Liver (tissue), 9 donors: ENCODE data around the gene COG7. TPM values are rescaled to one million over a fixed set of nuclear protein-coding genes. Genes with fewer than 3 reads are reported as not detected.

Experiments used
- DNase-seq: peaks from one replicate; pipeline ENCODE4 v3.0.0-alpha.2; 2017; ENCODE audit warnings: low spot score
- H3K27ac ChIP-seq, 2 donors: one replicate each; pipeline ENCODE4 v1.7.0; 2013; ENCODE audit warnings: inconsistent platforms in 2 of 2, low read length in 2 of 2, control low read depth in 1 of 2, low read depth in 1 of 2, mild to moderate bottlenecking in 1 of 2
- H3K27me3 ChIP-seq, 4 donors: one replicate each; pipeline versions ENCODE4 v1.6.1 to v1.7.0; 2013; ENCODE audit warnings: low read length in 3 of 4, inconsistent platforms in 1 of 4, mild to moderate bottlenecking in 1 of 4, moderate library complexity in 1 of 4; ENCODE audit not compliant: control insufficient read depth in 4 of 4, insufficient read depth in 4 of 4
- H3K36me3 ChIP-seq, 4 donors: one replicate each; pipeline versions ENCODE4 v1.6.1 to v1.7.0; 2013; ENCODE audit warnings: low read length in 3 of 4, mild to moderate bottlenecking in 3 of 4, low read depth in 1 of 4, moderate library complexity in 1 of 4; ENCODE audit not compliant: control insufficient read depth in 4 of 4, insufficient read depth in 3 of 4
- H3K4me1 ChIP-seq, 4 donors: one replicate each; pipeline versions ENCODE4 v1.6.1 to v1.7.0; 2013; ENCODE audit warnings: low read length in 3 of 4, mild to moderate bottlenecking in 3 of 4, moderate library complexity in 1 of 4; ENCODE audit not compliant: control insufficient read depth in 4 of 4, insufficient read depth in 4 of 4
- H3K4me3 ChIP-seq, 3 donors: one replicate each; pipeline versions ENCODE4 v1.6.1 to v1.7.0; 2013; ENCODE audit warnings: low read length in 3 of 3, control low read depth in 1 of 3, low read depth in 1 of 3, mild to moderate bottlenecking in 1 of 3
- H3K9ac ChIP-seq, 2 donors: one replicate each; pipeline ENCODE4 v1.7.0; 2013; ENCODE audit warnings: low read length in 2 of 2, mild to moderate bottlenecking in 2 of 2, moderate library complexity in 2 of 2, control low read depth in 1 of 2, low read depth in 1 of 2
- H3K9me3 ChIP-seq, 4 donors: one replicate each; pipeline versions ENCODE4 v1.6.1 to v1.7.0; 2013; ENCODE audit warnings: low read length in 3 of 4; ENCODE audit not compliant: control insufficient read depth in 4 of 4
- EGR1 ChIP-seq, 2 donors: IDR thresholded peaks; 2 replicates each; pipeline ENCODE4 v1.6.1; 2016 to 2018; ENCODE audit warnings: antibody characterized with exemption in 2 of 2, low read depth in 2 of 2
- FOXA1 ChIP-seq: IDR thresholded peaks from 2 replicates; pipeline ENCODE4 v1.6.1; 2016; ENCODE audit warnings: antibody characterized with exemption
- FOXA2 ChIP-seq: IDR thresholded peaks from 2 replicates; pipeline ENCODE4 v1.6.1; 2016; ENCODE audit warnings: antibody characterized with exemption
- HNF4A ChIP-seq, 2 donors: conservative IDR thresholded peaks; 2 replicates each; pipeline ENCODE4 v1.6.1; 2016; ENCODE audit warnings: antibody characterized with exemption in 2 of 2, mild to moderate bottlenecking in 2 of 2
- HNF4G ChIP-seq: IDR thresholded peaks from 2 replicates; pipeline ENCODE4 v1.6.1; 2016; ENCODE audit warnings: antibody characterized with exemption
- JUND ChIP-seq, 2 donors: IDR thresholded peaks; 2 replicates each; pipeline ENCODE4 v1.6.1; 2016; ENCODE audit warnings: antibody characterized with exemption in 2 of 2
- NR2F2 ChIP-seq: IDR thresholded peaks from 2 replicates; pipeline ENCODE4 v1.6.1; 2016; ENCODE audit warnings: antibody characterized with exemption
- RAD21 ChIP-seq, 2 donors: IDR thresholded peaks; 2 replicates each; pipeline ENCODE4 v1.6.1; 2016; ENCODE audit warnings: antibody characterized with exemption in 2 of 2, mild to moderate bottlenecking in 2 of 2
- TAF1 ChIP-seq: conservative IDR thresholded peaks from 2 replicates; pipeline ENCODE4 v1.6.1; 2016; ENCODE audit warnings: antibody characterized with exemption, mild to moderate bottlenecking
- WGBS: extraction: QIAGEN DNeasy Blood & Tissue Kit; methylation state at CpG from one replicate; pipeline ENCODE4 v1.1.7; 2013; 5-methylcytosine and 5-hydroxymethylcytosine counted together
- polyA plus RNA-seq, 2 donors: library from polyadenylated mRNA; stranded (reverse) in 1 of 2; unstranded in 1 of 2; fragments of 200-250 nt in 1 of 2; fragments of >200 nt in 1 of 2; fragmentation: Nextera tagmentation in 1 of 2; extraction: Ambion mirVana in 1 of 2; gene quantifications; one replicate each; pipeline versions ENCODE4 v1.2.1 to v1.2.3, GENCODE V29; 2013 to 2015
- total RNA-seq, 2 donors: library from RNA; depleted of rRNA; stranded (reverse); fragments of >200 nt; gene quantifications; one replicate each; pipeline ENCODE4 v1.2.3, GENCODE V29; 2014
- TF ChIP-seq, protein P1 (sequence below): IDR thresholded peaks from 2 replicates; pipeline ENCODE4 v1.6.1; 2016; ENCODE audit warnings: antibody characterized with exemption, mild to moderate bottlenecking
- TF ChIP-seq, protein P2 (sequence below): IDR thresholded peaks from 2 replicates; pipeline ENCODE4 v1.6.1; 2016; ENCODE audit warnings: antibody characterized with exemption
- TF ChIP-seq, protein P3 (sequence below): fragments of 150-350 bp; IDR thresholded peaks from 2 replicates; pipeline ENCODE4 v1.5.1; 2017; ENCODE audit warnings: improper control_type of control experiment, low read depth, low read length; ENCODE audit not compliant: missing input control
- TF ChIP-seq, protein P4 (sequence below): IDR thresholded peaks from 2 replicates; pipeline ENCODE4 v1.6.1; 2016; ENCODE audit warnings: antibody characterized with exemption
- TF ChIP-seq, protein P5 (sequence below): IDR thresholded peaks from 2 replicates; pipeline ENCODE4 v1.6.1; 2016; ENCODE audit warnings: antibody characterized with exemption
- donor health status: healthy.
- donor health status: healthy.
- donor health status: healthy.
- donor health status: healthy.
- donor health status: healthy.

COG7 gene
- total and polyA plus RNA-seq, 4 donors, result 5.1 to 11.4 (median 6.6) TPM

DNA sequence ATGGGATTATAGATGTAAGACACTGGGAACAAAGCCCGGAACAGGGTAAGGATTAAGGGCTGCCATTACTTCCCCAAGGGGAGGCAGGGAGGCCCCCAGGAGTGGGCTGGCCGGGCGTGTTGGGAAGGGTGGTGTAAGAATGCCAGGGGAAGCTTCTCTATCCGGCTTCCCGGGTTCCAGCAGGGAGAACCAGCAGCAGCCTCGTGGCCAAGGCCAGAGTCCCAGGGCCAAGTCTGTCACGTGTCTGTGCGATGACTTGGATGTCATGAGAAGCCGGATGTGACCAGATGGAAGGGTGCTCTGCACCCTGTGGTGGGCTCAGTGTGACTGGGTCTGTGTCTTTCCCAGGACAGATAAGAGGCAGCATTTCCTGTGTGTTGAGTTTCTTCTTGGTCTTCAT is 98.7 kb downstream of the COG7 start:
- Histone ChIP-seq H3K4me1 (no peaks in the 10 kb centered on the region), H3K4me3 (no peak overlapping the region), H3K36me3 (no peaks in the 10 kb centered on the region), H3K27me3 (peaks cover 0 to 2% (median 0%) of the 10 kb centered on the region in 4 donors), H3K27ac (no peak overlapping the region), H3K9me3 (no peaks in the 10 kb centered on the region), H3K9ac (no peak overlapping the region)
- TF ChIP-seq FOXA2 (no peak), HNF4G (no peak)
- WGBS, result 83% methylated on average over 9 of the region's 9 CpGs
- DNase-seq, result no peak

DNA sequence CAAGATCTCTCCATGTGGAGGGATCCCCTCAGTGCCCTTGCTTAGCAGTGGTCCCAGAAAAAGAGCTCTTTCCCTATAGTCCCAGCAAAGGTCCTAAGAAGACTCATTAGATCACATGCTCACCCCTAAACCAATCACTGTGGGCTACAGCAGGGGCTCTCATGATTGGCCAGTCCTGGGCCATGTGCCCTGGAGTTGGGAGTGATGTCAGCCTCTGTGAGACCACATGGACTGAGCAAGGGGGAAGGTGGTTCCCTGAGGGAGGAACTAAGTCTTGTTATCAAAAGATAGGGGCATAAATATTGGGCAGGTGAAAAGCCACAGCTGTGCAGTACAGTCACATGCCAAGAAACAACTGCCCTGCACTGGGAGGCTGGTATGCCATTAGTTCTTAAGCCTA is 99.5 kb downstream of the COG7 start:
- no peaks in the 10 kb centered on the region for H3K36me3 ChIP-seq
- no peaks in the 10 kb centered on the region for H3K4me1 ChIP-seq
- H3K27ac ChIP-seq, result no peak overlapping the region
- no peak for DNase-seq
- no peak overlapping the region for H3K4me3 ChIP-seq
- no peaks in the 10 kb centered on the region for H3K9me3 ChIP-seq
- H3K27me3 ChIP-seq, result no peaks in the 10 kb centered on the region
- TF ChIP-seq RAD21 (IDR thresholded peaks at IDR 0.05) (no peak), TAF1 (no peak), FOXA1 (no peak), FOXA2 (no peak), EGR1 (IDR thresholded peaks at IDR 0.05; ENCODE audit: low read depth in 2 of 2) (no peak), HNF4A (conservative IDR thresholded peaks at IDR 0.05) (no peak), NR2F2 (no peak), JUND (IDR thresholded peaks at IDR 0.05) (no peak)
- TF ChIP-seq, protein P1, sequence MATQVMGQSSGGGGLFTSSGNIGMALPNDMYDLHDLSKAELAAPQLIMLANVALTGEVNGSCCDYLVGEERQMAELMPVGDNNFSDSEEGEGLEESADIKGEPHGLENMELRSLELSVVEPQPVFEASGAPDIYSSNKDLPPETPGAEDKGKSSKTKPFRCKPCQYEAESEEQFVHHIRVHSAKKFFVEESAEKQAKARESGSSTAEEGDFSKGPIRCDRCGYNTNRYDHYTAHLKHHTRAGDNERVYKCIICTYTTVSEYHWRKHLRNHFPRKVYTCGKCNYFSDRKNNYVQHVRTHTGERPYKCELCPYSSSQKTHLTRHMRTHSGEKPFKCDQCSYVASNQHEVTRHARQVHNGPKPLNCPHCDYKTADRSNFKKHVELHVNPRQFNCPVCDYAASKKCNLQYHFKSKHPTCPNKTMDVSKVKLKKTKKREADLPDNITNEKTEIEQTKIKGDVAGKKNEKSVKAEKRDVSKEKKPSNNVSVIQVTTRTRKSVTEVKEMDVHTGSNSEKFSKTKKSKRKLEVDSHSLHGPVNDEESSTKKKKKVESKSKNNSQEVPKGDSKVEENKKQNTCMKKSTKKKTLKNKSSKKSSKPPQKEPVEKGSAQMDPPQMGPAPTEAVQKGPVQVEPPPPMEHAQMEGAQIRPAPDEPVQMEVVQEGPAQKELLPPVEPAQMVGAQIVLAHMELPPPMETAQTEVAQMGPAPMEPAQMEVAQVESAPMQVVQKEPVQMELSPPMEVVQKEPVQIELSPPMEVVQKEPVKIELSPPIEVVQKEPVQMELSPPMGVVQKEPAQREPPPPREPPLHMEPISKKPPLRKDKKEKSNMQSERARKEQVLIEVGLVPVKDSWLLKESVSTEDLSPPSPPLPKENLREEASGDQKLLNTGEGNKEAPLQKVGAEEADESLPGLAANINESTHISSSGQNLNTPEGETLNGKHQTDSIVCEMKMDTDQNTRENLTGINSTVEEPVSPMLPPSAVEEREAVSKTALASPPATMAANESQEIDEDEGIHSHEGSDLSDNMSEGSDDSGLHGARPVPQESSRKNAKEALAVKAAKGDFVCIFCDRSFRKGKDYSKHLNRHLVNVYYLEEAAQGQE, result no peak
- TF ChIP-seq, protein P2, sequence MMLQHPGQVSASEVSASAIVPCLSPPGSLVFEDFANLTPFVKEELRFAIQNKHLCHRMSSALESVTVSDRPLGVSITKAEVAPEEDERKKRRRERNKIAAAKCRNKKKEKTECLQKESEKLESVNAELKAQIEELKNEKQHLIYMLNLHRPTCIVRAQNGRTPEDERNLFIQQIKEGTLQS, result no peak
- TF ChIP-seq, protein P3, sequence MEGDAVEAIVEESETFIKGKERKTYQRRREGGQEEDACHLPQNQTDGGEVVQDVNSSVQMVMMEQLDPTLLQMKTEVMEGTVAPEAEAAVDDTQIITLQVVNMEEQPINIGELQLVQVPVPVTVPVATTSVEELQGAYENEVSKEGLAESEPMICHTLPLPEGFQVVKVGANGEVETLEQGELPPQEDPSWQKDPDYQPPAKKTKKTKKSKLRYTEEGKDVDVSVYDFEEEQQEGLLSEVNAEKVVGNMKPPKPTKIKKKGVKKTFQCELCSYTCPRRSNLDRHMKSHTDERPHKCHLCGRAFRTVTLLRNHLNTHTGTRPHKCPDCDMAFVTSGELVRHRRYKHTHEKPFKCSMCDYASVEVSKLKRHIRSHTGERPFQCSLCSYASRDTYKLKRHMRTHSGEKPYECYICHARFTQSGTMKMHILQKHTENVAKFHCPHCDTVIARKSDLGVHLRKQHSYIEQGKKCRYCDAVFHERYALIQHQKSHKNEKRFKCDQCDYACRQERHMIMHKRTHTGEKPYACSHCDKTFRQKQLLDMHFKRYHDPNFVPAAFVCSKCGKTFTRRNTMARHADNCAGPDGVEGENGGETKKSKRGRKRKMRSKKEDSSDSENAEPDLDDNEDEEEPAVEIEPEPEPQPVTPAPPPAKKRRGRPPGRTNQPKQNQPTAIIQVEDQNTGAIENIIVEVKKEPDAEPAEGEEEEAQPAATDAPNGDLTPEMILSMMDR, result no peak
- TF ChIP-seq, protein P4, sequence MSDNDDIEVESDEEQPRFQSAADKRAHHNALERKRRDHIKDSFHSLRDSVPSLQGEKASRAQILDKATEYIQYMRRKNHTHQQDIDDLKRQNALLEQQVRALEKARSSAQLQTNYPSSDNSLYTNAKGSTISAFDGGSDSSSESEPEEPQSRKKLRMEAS, result no peak
- TF ChIP-seq, protein P5, sequence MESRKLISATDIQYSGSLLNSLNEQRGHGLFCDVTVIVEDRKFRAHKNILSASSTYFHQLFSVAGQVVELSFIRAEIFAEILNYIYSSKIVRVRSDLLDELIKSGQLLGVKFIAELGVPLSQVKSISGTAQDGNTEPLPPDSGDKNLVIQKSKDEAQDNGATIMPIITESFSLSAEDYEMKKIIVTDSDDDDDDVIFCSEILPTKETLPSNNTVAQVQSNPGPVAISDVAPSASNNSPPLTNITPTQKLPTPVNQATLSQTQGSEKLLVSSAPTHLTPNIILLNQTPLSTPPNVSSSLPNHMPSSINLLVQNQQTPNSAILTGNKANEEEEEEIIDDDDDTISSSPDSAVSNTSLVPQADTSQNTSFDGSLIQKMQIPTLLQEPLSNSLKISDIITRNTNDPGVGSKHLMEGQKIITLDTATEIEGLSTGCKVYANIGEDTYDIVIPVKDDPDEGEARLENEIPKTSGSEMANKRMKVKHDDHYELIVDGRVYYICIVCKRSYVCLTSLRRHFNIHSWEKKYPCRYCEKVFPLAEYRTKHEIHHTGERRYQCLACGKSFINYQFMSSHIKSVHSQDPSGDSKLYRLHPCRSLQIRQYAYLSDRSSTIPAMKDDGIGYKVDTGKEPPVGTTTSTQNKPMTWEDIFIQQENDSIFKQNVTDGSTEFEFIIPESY, result no peak
- no peak overlapping the region for H3K9ac ChIP-seq
